Cardiac septum (tissue), 1 donor: ENCODE measurements around the gene GINS3. TPM values are rescaled to one million over a fixed set of nuclear protein-coding genes. Genes with fewer than 3 reads are reported as not detected.

Experiments used
- DNase-seq: peaks from one replicate; pipeline ENCODE4 v3.0.0-alpha.2; 2020; ENCODE audit warnings: low spot score
- intact Hi-C: fragments of 100-400 bp; cut with DNase I; formaldehyde crosslinking; loops from one replicate; pipeline ENCODE4 v1.14.0; 2022
- total RNA-seq: library from RNA; stranded (reverse); fragmentation: NEBNext Ultra II Directional; extraction: Animal tissue kit (Norgen Biotek cat#: 25700); gene quantifications from one replicate; pipeline ENCODE4 v1.2.1, GENCODE V29; 2021
- donor health status: DM: no; HTN: no; CAD: no.

Gene GINS3
- total RNA-seq, 1 donor from 2014 or later, result 4.7 TPM

- DNase-seq, result no peak
- intact Hi-C loops, result no loop called here
These were observed 59.7 kb downstream of the GINS3 start for GRCh38 chr16:58451945-58452401.

- intact Hi-C loops, result no loop called here
These were observed 60.4 kb downstream of the GINS3 start for GRCh38 chr16:58452640-58453039.

GRCh38 chr16:58454178-58454577 is 61.9 kb downstream of the GINS3 start:
- DNase-seq, result no peak
- intact Hi-C loops, result no loop called here

More at GRCh38 chr16:58452640-58453039, 60.4 kb downstream of the GINS3 start:
- DNase-seq, result no peak

- intact Hi-C loops, result no loop called here
- DNase-seq, result no peak
These were observed 62.6 kb downstream of the GINS3 start for GRCh38 chr16:58454856-58455255.

Other genes starting within 250 kb of the GINS3 start
- gene CSNK2A2, start 194.4 kb upstream of the GINS3 start, total RNA-seq, result 35.8 TPM
- not detected for gene PRSS54, start 97.4 kb upstream of the GINS3 start, total RNA-seq
- gene NDRG4, start 107.7 kb downstream of the GINS3 start, total RNA-seq, result 607 TPM
- 12.4 TPM for gene SETD6, start 123.0 kb downstream of the GINS3 start, total RNA-seq
- 85.6 TPM for gene CNOT1, start 237.4 kb downstream of the GINS3 start, total RNA-seq